ENCODE measurements around the gene CLIP3.
"Not testable (repeated sequence)": the region's sequence is repeated elsewhere in the genome, so short reads cannot be mapped to it uniquely, and the experiment has no call there.

Gene CLIP3

DNA sequence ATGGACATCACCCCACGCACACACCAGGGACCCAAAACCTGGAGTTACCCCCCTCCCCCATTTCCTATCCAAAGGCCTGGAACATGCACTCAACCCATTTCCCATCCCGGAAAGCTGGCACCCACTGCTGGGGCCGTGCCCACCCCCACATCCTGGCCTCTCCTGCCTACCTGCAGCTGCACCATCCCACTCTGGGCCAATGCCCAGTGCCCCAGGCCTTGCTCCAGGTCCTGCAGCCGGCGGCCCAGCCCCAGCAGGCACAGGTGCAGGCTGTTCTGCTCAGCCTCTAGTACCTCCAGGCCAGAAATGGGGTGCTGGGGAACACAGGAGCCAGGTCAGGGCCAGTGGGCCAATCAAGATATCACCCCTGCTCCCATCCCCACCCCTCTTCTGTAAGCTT lies 25.7 kb downstream of the CLIP3 start:
- DNase-seq (ENCODE audit: low read depth): no peak

- DNase-seq (ENCODE audit: low read depth): no peak
These were observed 29.4 kb downstream of the CLIP3 start for GRCh38 chr19:36003284-36003683.

DNA sequence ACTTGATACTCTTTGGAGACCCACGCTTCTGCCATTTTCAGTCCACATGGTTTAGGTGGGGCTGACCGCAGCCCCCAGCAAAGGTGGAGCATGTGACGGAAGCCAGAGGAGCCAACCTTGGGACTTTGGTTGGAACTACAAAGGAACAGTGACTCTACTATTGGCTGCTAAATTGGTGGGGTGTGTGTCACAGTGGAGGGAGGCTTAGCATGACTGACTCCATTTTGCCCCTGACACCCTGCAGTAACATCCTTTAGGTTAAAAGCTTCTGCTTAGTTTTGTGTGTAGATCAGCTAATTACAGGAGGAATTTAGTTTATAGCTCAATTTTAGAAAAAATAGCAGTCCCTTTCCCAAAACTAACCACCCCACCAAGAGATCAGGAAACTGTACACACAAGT lies 31.1 kb downstream of the CLIP3 start:
- no peak for DNase-seq (ENCODE audit: low read depth)

DNA sequence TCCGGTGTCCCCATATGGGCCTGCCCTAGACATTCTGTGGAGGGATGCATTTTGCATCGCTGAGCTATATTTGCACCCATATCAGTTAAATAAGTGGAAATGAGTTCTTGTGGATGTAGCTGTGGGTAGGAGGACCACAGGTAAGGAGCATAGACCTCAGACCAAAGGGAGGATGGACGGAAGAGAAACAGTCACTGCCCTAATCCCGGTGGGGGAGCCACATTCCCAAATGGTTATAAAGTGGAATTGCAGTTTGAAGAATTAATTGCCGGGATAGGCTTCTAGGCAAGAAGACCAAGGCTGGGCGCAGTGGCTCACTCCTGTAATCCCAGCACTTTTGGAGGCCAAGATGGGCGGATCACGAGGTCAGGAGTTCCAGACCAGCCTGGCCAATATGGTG lies 35.9 kb downstream of the CLIP3 start:
- DNase-seq (ENCODE audit: low read depth): no peak

DNA sequence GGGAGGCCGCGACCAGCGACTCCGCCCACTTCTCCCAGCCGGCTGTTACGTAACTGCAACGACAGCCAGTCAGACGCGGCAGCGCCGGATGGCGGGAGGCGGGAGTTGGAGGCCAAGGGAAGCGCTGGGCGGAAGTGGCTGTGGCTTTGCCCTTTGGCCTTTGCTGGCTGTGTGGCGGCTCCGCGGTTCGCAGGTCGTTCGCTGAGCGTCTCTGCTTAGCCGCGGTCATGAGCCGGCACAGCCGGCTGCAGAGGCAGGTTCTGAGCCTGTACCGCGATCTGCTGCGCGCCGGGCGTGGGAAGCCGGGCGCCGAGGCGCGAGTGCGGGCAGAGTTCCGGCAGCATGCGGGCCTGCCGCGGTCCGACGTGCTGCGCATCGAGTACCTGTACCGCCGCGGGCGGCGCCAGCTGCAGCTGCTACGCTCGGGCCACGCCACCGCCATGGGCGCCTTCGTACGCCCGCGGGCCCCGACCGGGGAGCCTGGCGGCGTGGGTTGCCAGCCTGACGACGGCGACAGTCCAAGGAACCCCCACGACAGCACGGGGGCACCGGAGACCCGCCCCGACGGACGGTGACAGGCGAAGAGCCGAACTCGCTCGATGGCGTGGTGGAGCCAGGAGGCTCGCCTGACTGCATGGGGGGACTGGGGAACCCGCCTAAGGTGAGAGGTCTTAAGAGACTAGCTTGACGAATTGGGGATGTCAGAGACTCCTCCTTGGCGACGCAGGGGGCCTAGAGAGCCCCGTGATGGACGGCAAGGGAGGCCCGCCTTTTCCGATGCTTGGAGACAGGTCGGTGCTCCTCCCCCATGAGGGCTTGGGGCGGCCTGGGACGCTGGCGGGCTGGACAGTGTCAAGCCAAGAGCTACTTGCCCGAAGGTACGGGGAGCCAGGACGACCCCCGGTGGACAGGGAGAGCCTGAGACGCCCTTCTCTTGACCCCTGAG lies 37.4 kb downstream of the CLIP3 start, which contains the start of gene SDHAF1:
TSS of gene SDHAF1 (plus strand) at position 141 of the 946 bp plus-strand sequence. CDS start at position 228, 87 bp downstream.
- DNase-seq (ENCODE audit: low read depth): peak; percentile 85

DNA sequence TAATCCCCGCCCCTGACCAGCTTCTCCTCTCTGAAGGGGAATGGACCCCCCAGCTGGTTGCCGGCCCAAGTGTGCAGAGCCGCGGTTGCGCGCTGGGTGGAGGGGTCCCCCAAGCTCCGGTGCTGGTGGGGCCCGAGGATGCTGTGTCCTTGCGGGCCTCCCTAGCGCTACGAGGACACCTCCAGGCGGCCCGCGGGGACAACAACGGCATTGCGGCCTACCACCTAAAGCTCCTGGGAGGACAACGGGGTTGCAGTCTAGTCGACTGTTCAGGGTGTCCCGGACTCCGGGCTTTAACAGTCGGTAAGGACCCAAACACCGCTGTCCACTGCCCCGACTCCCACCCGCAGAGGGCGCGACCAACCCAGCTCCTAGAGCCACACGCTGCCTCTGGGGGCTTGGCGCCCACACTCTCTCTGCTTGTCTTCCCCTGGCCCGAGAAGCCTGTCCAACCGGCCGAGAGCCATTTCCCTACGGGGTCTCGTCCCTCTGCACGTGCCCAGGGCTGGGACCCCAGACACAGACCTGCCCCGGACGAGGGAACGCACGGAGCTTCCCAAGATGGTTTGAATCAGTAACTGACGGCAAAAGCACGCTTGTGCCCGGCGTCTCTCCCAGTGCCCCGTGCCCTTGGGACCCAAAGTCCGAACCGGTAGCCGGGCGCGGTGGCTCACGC lies 38.6 kb downstream of the CLIP3 start:
- no peak for DNase-seq (ENCODE audit: low read depth)

- no peak for DNase-seq (ENCODE audit: low read depth)
These were observed 39.5 kb downstream of the CLIP3 start for GRCh38 chr19:35992907-35993765.

DNA sequence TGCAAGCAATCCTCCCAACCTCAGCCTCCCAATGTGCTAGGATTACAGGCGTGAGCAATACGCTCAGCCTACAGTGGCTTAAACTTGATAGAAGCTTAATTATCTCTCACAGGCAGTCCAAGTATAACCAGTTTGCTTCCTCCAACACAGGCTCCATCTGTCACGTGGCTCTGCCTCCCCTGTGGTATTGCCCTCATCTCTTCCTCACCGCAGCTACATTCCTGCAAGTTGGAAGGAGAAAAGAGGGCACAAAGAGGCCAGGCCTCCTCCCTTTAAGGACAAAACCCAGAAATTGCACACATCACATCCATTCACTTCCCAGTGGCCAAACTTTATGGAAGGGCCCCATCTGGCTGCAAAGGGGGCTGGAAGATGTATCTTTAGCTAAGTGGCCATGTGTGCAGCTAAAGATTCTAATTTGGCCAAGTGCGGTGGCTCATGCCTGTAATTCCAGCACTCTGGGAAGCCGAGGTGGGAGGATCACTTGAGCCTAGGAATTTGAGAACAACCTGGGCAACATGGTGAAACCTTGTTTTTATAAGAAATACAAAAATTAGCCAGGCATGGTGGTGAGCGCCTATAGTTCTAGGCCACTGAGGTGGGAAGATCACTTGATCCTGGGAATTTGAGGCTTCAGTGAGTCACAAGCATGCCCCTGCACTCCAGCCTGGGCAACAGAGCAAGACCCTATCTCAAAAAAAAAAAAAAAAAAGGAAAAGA lies 40.8 kb downstream of the CLIP3 start:
- no peak for DNase-seq (ENCODE audit: low read depth)

DNA sequence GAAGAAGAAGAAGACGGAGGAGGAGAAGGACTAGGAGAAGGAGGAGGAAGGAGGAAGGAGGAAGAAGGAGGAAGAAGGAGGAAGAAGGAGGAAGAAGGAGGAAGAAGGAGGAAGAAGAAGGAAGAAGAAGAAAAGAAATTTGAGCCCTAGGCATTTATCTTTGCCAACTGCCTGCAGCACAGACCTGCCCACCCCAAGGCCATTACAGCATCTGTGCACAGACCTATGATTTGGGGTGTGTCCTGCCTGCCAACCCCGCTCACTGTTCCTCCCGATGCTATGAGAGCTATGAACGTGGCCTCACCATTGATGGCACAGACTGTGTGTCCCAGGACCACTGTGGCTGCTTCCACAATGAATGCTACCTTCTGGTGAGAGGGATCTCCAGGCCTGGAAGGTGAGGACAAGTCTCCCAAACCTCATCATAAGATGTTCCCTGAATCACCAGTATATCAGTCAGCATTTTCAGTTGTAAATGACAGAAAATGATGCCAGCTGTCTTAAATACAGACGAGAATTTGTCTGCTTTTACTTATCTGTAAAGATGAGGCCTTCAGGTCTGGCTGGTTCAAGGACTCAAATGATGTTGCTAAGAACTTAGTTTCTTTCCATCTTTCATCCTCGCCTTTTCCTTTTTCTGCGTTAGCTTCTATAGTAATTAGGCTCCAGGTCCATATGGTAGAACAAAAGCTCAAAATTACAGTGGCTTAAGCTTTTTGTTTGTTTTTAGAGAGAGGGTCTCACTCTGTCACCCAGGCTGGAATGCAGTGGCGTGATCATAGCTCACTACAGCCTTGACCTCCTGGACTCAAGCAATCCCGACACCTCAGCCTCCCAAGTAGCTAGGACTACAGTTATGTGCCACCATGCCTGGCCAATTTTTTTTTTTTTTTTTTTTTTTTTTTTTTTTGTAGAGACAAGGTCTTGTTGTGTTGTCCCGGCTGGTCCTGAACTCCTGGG lies 41.6 kb downstream of the CLIP3 start:
- DNase-seq (ENCODE audit: low read depth): no peak

DNA sequence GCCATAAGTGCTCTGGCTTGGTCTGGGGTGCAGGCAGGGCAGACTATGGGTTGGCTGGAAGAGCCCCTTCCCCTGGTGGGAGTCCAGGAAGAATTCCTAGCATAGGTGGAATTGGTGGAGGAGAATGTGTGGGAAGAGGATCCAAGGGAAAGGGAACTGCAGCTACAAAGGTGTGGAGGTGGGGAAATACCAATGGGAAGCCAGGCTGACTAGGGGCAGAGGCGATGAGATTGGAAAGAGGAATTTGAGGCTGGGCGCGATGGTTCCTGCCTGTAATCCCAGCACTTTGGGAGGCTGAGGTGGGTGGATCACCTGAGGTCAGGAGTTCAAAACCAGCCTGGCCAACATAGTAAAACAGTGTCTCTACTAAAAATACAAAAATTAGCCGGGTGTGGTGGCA lies 42.5 kb downstream of the CLIP3 start:
- no peak for DNase-seq (ENCODE audit: low read depth)

DNA sequence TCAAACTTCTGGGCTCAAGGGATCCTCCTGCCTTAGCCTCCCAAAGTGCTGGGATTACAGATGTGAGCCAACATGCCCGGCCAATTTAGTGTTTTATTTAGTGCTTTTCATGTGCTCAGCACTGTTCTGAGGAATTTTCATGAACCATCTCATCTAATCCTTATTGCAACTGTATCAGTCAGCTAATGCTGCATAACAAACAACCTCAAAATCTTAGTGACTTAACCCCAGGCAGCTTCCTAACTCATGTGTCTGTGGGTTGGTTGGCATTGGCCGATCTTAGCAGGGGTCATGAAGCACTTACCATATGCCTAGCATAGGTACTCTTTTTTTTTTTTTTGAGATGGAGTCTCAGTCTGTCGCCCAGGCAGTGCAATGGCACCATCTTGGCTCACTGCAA lies 43.8 kb downstream of the CLIP3 start:
- no peak for DNase-seq (ENCODE audit: low read depth)

GRCh38 chr19:35987571-35987896 lies 45.1 kb downstream of the CLIP3 start:
- DNase-seq (ENCODE audit: low read depth): no peak

DNA sequence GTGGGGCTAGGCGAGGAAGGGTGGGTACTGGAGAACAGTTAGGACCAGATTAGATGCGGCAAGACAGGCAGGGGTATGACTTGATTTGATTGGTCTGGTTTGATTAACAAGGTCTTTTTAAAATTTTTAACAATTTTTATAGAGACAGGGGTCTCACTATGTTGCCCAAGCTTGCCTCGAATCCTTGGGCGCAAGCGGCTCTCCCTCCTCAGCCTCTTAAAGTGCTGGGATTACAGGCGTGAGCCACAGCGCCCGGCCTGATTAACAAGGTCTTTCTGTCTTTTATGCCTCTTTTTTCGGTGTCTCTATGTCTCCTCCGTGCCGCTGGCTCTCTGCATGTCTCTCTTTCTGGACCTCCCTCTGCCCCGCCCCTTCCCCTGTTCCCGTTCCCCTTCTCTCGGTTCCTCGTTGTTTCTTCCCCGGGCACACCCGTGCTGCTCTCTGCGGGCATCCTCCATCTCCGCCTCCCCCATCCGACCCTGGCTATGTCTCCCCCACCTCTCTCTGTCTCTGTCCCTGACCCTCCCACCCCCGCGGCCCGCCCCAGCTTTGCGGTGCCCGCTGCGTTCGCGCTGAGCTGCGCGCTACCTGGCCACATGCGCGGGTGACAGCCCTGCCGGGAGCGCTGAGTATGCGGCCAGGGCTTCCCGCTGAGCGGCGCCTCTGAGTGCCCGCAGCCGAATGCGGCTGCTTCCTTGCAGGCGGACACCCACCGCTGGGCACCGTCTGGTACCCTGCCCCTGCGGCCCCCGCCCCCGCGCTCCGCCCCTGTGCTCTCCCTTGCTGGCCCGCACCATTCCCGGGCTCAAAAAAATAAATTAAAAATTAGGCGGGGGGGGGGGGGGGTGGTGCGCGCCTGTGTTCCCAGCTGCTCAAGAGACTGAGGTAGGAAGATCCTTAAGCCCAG lies 45.8 kb downstream of the CLIP3 start:
- no peak for DNase-seq (ENCODE audit: low read depth)

DNA sequence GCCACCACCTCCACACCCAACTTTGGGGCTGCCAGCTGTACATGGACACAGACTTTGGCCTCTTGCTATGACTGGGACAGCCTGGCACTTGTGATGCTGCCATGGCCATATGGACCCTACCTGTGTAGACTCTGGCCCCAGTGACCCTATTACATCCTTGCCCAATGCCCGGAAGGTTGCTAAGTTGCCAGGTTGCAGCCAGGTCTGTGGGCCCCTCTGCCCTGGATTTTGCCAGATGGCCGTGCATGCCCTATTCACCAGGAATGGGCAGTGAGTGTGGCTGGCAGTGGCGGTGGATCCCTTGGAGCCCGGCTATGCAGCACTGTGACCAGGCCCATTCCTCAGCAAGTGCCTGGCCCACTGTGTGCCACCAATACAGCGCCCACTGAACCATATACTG lies 46.6 kb downstream of the CLIP3 start:
- no peak for DNase-seq (ENCODE audit: low read depth)

GRCh38 chr19:35983177-35983576 lies 49.5 kb downstream of the CLIP3 start:
- DNase-seq (ENCODE audit: low read depth): no peak

DNA sequence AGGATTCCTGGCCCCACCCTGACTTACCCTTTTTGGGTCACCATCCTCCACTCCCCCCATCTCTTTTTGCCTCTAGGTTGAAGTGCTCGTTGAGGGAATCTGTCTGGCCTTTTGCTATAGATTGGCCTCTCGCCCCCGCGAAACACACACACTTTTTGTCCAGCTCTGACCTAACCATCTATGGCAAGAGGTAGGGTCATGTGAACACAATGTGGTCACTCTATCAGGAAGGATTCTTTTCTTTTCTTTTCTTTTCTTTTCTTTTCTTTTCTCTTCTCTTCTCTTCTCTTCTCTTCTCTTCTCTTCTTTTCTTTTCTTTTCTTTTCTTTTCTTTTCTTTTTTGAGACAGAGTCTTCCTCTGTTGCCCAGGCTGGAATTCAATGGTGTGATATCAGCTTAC lies 51.7 kb downstream of the CLIP3 start:
- DNase-seq (ENCODE audit: low read depth): not testable (repeated sequence)

DNA sequence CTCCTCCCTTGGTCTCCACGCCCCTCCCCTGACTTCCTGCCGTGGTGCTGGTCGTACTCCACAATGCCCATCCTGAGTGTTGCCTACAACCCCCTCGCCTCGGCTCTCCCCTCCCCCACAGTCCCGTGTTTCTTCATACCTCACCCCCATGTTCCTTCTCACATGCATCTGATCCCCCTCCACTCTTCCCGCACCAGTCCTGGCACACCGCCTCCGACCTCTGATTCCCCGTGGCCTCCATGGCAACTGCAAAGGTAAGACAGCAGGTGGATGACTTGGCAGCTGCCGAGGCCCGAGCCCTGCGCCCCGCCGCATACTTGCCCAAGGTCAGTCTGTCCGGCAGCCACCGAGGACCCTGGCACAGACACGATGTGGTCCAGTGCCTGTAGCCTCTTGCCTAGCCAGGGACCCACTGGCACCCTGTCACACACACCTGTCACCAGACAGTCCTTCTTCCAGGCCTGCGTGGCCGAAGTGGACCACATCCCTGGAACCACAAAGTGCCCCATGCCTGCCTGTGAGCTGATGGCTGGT lies 53.8 kb downstream of the CLIP3 start:
- DNase-seq (ENCODE audit: low read depth): no peak

GRCh38 chr19:35978271-35978670 lies 54.4 kb downstream of the CLIP3 start:
- no peak for DNase-seq (ENCODE audit: low read depth)

All from T follicular helper cell (primary cell).